GM18507 (cell line): ENCODE results near the gene BMF.

Source experiments
- DNase-seq: peaks from one replicate; pipeline ENCODE4 v3.0.0; 2011; ENCODE audit warnings: low read depth; ENCODE audit not compliant: insufficient read length; ENCODE audit errors: extremely low spot score
- FAIRE-seq: peaks from 2 replicates; lab custom pipeline; 2011; peaks lifted over from hg19 to GRCh38; lab: Jason Lieb, UNC

Gene BMF

GRCh38 chr15:40105517-40106202 lies 3.0 kb downstream of the BMF start:
- peak; percentile 86 for FAIRE-seq
- no peak for DNase-seq

GRCh38 chr15:40104865-40105516 lies 3.7 kb downstream of the BMF start:
- peak; percentile 75 for FAIRE-seq
- DNase-seq: no peak

GRCh38 chr15:40104296-40104864 lies 4.3 kb downstream of the BMF start:
- no peak for DNase-seq
- FAIRE-seq: no peak

- DNase-seq (no peak), FAIRE-seq (no peak)
Measured at GRCh38 chr15:40103864-40104271, 4.8 kb downstream of the BMF start.

- FAIRE-seq (no peak), DNase-seq (no peak)
Measured at GRCh38 chr15:40102897-40103858, 5.5 kb downstream of the BMF start.

GRCh38 chr15:40100947-40101905 lies 7.5 kb downstream of the BMF start:
- FAIRE-seq (peak; percentile 69), DNase-seq (no peak)

- FAIRE-seq (peak; percentile 26), DNase-seq (no peak)
Measured at GRCh38 chr15:40100123-40100946, 8.3 kb downstream of the BMF start.

GRCh38 chr15:40098489-40099261 lies 10.0 kb downstream of the BMF start:
- peak; percentile 95 for FAIRE-seq
- peak; percentile 79 for DNase-seq

GRCh38 chr15:40097968-40098476 lies 10.7 kb downstream of the BMF start:
- DNase-seq (no peak), FAIRE-seq (peak; percentile 42)

- no peak for DNase-seq
- no peak for FAIRE-seq
Measured at GRCh38 chr15:40097096-40097967, 11.3 kb downstream of the BMF start.

- peak; percentile 86 for FAIRE-seq
Measured at GRCh38 chr15:40096094-40096891, 12.4 kb downstream of the BMF start.

GRCh38 chr15:40095371-40096093 lies 13.1 kb downstream of the BMF start:
- FAIRE-seq (no peak), DNase-seq (no peak)

More at GRCh38 chr15:40096094-40096891, 12.4 kb downstream of the BMF start:
- no peak for DNase-seq

GRCh38 chr15:40094156-40094555 lies 14.5 kb downstream of the BMF start:
- FAIRE-seq (no peak), DNase-seq (no peak)

GRCh38 chr15:40092979-40093869 lies 15.5 kb downstream of the BMF start:
- DNase-seq: no peak
- FAIRE-seq: peak; percentile 48
